ENCODE data around the gene NHLH1. TPM values are rescaled to one million over a fixed set of nuclear protein-coding genes. Genes with fewer than 3 reads are reported as not detected.

Gene NHLH1
- total and polyA plus RNA-seq, 2 donors (not counting 3 experiments of a cell fraction or from before 2014, with no cell fraction given) = 0.46 TPM

DNA sequence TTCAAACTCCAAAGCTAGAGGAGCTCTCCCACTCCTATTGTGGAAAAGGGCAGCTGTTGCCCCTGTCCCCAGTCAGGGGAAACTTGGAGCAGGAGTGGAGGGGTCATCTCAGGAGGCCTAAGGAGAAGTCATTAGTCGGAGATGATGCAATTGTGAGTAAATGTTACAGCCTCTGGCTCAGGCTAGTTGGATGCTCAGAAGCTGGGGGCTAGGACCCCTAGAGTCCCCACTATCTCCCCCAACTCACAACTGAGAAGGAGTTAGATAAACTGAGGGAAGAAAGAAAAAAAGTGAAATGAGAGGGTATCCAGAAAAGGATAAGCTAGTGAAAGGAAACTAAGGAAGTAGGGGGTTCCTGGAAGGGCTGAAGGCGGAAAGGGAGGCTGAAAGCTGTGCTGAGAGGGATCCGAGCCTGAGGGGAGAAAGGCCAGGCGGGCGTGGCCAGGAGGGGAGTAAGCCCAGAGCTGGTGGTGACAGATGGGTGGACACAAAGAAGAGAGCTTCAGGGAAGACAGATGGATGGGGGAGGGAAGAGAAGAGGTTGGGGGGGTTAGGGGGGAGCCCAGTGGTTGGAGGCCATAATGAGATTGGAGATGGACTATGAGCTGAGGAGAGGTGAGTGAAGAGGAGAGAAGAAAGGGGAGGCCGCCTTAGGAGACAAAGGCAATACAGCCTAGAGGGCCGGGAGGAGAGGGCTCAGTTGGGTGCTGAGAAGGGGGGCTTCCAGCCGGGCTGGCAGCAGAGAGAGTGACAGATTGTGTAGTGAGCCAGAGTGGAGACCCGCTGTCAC, 4.5 kb upstream of the NHLH1 start:
- Histone ChIP-seq H3K9ac (replicated peaks; ENCODE audit: extremely low read depth, insufficient read depth, low read length) (no peak overlapping the region), H3K79me2 (ENCODE audit: control insufficient read depth, insufficient read depth, low read length) (no peaks in the 10 kb centered on the region), H3K27me3 (ENCODE audit: control insufficient read depth in 2 of 2, insufficient read depth in 2 of 2, low read length in 2 of 2) (peaks cover 0 to 1% of the 10 kb centered on the region in 2 experiments), H2AFZ (ENCODE audit: low read depth, low read length) (no peak overlapping the region), H3K4me3 (replicated peaks in 1 of 3; ENCODE audit: insufficient read depth in 1 of 3, low read depth in 1 of 3, low read length in 3 of 3) (no peak overlapping the region), H3K4me1 (ENCODE audit: control insufficient read depth, extremely low read depth, insufficient read depth, low read length) (no peaks in the 10 kb centered on the region), H3K4me2 (ENCODE audit: insufficient read depth, low read length) (no peak overlapping the region), H4K20me1 (replicated peaks; ENCODE audit: control insufficient read depth, extremely low read depth, insufficient read depth, low read length) (peaks cover 2% of the 10 kb centered on the region), H3K9me3 (replicated peaks; ENCODE audit: control insufficient read depth, insufficient read depth, low read length) (no peaks in the 10 kb centered on the region), H3K27ac (ENCODE audit: insufficient read depth, low read depth, low read length) (no peak overlapping the region), H3K36me3 (ENCODE audit: control insufficient read depth in 2 of 2, extremely low read depth in 1 of 2, insufficient read depth in 2 of 2, low read length in 2 of 2) (peaks cover 0 to 10% of the 10 kb centered on the region in 2 experiments), H3K9me1 (replicated peaks; ENCODE audit: control insufficient read depth, extremely low read depth, insufficient read depth, low read length) (no peaks in the 10 kb centered on the region)
- no peak for TF ChIP-seq POLR2A (IDR thresholded peaks at IDR 0.05; ENCODE audit: low read depth, low read length)
- no peak for TF ChIP-seq JUN (IDR thresholded peaks at IDR 0.05; ENCODE audit: borderline replicate concordance, insufficient read depth, insufficient read length, low read depth)
- no peak for TF ChIP-seq GATA2 (IDR thresholded peaks at IDR 0.05; ENCODE audit: insufficient read depth, insufficient read length, low read depth, low read length)
- no peak for TF ChIP-seq MYC (IDR thresholded peaks at IDR 0.05; ENCODE audit: low read depth, low read length)
- no peak for TF ChIP-seq POLR2AphosphoS5 (IDR thresholded peaks at IDR 0.05; ENCODE audit: insufficient read depth, low read depth, low read length)
- TF ChIP-seq, protein P1, sequence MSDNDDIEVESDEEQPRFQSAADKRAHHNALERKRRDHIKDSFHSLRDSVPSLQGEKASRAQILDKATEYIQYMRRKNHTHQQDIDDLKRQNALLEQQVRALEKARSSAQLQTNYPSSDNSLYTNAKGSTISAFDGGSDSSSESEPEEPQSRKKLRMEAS (IDR thresholded peaks at IDR 0.05; ENCODE audit: insufficient read depth, insufficient read length) = no peak
- TF ChIP-seq EZH2 (IDR thresholded peaks at IDR 0.05; ENCODE audit: borderline replicate concordance, low read depth, low read length, severe bottlenecking) = no peak
- TF ChIP-seq FOS (IDR thresholded peaks at IDR 0.05; ENCODE audit: borderline replicate concordance, insufficient read depth, low read length) = no peak
- CTCF ChIA-PET = interaction anchor here (0.8 to 2.2 kb wide), 6 partner anchors 8 to 17 kb away, joined by 3 to 21 read pairs (median 4); no protein-coding TSS in a partner anchor
- intact Hi-C loops (cut with micrococcal nuclease) = no loop called here
- no TSS peak for BruUV-seq (replicated peaks)
- POLR2A ChIA-PET = no interaction called here
- dilution Hi-C loops (cut with MboI; ENCODE audit: extremely low pct_ligation_motif_present, low sequenced_read_pairs) = no loop called here
- DNase-seq (ENCODE audit: low read depth, low spot score) = no peak
- no peak for FAIRE-seq

Data from endothelial cell of umbilical vein (primary cell).